HCT116 (cell line): Measurements from ENCODE around the gene MINDY3.

Experiments used
- CTCF ChIP-seq, 3 experiments: fragments of 200-600 bp in 1 of 3; sonication (generic) in 1 of 3; IDR thresholded peaks in 2 of 3; conservative IDR thresholded peaks in 1 of 3; 2 replicates each; pipeline ENCODE4 v1.5.1; 2012 to 2017; ENCODE audit warnings: low read depth in 2 of 3, low read length in 2 of 3, antibody characterized with exemption in 1 of 3, borderline replicate concordance in 1 of 3, control low read depth in 1 of 3, mild to moderate bottlenecking in 1 of 3, mixed read lengths in 1 of 3, mixed run types in 1 of 3, moderate library complexity in 1 of 3; ENCODE audit not compliant: insufficient read depth in 1 of 3
- ELF1 ChIP-seq: IDR thresholded peaks from 2 replicates; pipeline ENCODE4 v1.6.1; 2012; ENCODE audit warnings: low read depth, borderline replicate concordance
- EZH2 ChIP-seq: fragments of 200-600 bp; sonication (generic); IDR thresholded peaks from 2 replicates; pipeline ENCODE4 v1.6.1; 2017; ENCODE audit warnings: antibody characterized with exemption, mixed run types
- POLR2A ChIP-seq: IDR thresholded peaks from 2 replicates; pipeline ENCODE4 v1.7.0; 2011; ENCODE audit warnings: borderline replicate concordance; ENCODE audit not compliant: insufficient read depth, insufficient read length; ENCODE audit errors: extremely low read depth

DNA sequence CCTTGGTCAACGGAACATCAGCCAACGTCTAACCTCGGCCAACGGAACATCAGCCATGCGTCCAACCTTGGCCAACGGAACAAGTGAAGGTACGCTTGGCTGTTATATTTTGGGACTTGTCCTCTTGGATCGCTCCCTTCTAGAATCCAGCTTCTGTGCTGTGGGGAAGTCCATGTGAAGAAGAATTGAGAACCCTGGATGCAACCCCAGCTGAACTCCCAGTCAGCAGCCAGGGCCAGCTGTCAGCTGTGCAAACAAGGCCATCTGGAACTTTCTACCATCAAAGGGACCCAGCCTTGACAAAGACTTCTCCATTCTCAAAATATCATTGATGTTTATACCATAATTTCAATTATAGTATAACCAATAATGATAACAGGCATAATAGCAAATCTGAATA lies 97.3 kb downstream of the MINDY3 start:
- no peak for TF ChIP-seq ELF1
- no peak for TF ChIP-seq EZH2
- TF ChIP-seq CTCF (IDR thresholded peaks at IDR 0.05 in 2 of 3, conservative IDR thresholded peaks at IDR 0.05 in 1 of 3; ENCODE audit: borderline replicate concordance in 1 of 3, insufficient read depth in 1 of 3, low read depth in 2 of 3, low read length in 2 of 3): no peak
- TF ChIP-seq POLR2A: no peak
